HuH-7.5 (cell line): ENCODE measurements around the gene IRF2BP2.

Experiments used
- DNase-seq: peaks from one replicate; pipeline ENCODE4 v3.0.0; 2011; ENCODE audit warnings: low spot score

Gene IRF2BP2

DNA sequence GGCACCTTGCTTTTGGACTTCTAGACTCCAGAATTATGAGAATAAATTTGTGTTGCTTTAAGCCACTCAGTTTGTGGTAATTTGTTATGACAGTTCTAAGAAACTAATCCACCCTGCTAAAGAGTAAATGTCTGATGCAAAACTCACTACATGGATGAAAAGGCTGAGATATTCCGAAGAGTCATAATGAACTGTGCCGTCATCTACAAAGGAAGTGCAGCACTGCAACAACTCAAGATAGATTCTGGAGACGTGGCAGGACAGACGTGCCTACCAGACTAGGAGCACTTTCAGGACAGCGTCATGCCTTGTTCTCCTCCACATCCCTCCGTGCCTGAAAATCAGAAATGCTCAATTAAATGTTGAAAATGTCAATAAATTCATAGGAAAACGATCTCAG lies 24.4 kb upstream of the IRF2BP2 start:
- DNase-seq: no peak

DNA sequence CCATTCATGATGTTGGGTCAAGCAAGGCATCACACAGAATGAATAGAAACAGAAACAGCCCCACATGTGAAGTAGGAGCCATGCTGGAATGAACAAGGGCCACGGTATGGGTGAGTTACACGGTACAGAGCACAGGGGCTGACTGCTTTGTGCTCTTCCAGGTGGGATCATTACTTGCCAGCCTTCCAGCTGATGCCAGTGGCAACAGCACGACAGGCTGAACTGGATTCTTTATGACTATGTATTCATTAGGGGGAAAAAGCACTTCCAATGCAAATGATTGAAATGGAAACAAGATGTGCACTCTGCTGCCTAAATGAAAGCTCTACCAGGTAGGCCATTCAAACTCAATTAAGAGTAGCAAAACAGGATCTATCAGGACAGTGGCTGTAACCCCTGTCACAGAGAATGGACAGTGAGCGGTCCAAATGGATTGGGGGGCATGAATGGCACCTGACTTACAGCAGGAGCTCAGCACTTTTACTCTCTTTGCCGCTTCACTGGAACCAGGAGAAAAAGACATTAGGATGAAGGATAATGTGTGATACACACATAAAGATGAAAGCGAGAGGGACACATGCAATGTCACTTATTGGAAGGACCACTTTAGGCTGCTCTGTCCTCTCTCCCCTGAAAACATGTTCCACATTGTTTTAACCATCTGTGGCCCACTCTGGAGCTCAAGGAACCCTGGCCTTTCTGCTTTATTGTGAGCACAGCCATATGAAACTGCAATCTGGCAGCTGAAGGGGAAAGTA lies 23.4 kb upstream of the IRF2BP2 start:
- DNase-seq: no peak

DNA sequence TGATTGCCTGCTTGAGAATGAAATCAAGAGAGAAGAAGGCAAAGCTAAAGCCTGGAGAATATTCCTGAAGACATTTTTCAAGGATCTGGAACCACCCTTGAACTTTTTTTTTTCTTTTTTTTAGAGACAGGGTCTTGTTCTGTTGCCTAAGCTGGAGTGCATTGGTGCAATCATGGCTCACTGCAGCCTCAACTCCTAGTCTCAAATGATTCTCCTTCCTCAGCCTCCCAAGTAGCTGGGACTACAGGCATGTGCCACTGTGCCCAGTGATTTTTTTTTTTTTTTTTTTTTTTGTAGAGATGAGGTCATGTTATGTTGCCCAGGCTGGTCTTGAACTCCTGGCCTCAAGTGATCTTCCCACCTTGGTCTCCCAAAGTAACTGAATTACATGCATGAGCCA lies 22.2 kb upstream of the IRF2BP2 start:
- DNase-seq: no peak

GRCh38 chr1:234631721-234632125 lies 21.7 kb upstream of the IRF2BP2 start:
- no peak for DNase-seq

- no peak for DNase-seq
Measured at GRCh38 chr1:234629026-234629425, 19.0 kb upstream of the IRF2BP2 start.

- no peak for DNase-seq
Measured at GRCh38 chr1:234628089-234628488, 18.1 kb upstream of the IRF2BP2 start.

DNA sequence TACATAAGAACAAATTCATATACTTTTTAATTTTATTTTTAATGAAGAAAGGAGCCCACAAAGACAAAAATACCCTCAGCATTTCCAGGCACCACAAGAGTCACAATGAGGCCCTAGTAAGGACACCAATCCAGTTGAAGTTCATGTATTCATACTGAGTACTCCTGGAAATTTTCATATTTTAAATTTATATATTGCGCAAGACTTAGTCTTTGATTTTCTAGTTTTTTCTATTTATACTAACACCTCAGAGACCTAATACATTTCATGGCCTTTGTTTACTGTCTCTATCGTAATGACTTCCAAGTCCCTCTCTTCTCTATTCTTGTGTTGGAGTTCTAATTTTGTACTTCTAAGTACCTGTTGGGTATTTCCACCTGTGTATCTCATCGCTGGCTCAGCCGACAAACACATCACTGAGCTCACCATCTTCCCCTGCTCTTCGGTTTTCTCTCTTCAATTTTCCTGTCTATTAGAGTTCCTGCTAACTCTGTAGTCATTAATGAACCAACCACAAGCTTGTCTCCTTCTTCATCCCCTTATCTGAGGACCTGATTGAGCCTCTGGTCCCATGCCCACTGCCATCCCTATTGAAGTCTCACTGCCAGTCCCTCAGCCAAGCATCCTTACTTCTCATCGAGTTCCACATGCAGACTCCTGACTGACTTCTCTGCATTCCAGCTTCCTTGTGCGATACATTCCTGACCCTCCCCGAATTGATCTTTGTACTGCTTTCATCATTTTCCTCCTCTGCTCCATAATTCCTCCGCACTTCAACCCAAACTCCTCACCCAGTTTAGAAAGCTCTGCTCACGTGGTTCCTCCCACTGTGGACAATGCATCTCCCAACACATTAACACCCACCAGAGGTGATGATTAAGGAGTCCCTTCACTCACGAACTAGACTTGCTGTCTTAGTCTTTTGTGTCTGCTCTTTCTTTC lies 17.3 kb upstream of the IRF2BP2 start:
- DNase-seq: no peak

DNA sequence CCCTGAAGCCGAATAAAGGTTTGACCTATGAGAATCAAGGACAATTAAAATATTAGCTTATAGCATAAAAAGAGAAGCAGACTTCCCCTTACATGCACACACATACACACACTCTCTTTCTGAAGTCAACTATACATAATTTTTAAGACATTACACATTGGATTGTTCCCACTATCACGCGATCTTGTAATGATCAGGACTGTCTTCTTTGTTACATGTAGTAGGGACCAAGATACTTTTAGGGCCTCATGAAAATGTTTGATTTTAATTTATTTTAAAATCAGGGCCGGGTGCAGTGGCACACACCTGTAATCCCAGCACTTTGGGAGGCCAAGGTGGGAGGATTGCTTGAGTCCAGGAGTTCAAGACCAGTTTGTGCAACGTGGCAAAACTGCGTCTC lies 16.4 kb upstream of the IRF2BP2 start:
- DNase-seq: no peak

DNA sequence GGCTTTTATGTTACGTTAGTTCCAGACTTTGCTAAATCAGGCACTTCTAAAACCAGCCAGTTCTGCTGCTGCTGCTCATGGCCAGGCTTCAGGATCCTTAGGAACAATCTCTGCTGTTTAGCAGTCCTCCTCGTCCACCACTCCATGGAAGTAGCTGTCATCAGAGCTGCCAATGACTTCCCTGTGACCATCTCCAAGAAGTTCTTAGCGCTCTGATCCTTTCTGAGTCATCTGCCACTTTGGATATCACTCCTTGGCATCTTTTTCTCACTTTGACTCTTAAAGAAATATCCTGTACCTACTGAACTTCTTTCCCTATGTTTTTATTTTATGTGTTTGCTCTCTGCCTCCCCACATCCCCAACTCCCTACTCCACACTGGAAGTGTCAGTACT lies 14.7 kb upstream of the IRF2BP2 start:
- no peak for DNase-seq

DNA sequence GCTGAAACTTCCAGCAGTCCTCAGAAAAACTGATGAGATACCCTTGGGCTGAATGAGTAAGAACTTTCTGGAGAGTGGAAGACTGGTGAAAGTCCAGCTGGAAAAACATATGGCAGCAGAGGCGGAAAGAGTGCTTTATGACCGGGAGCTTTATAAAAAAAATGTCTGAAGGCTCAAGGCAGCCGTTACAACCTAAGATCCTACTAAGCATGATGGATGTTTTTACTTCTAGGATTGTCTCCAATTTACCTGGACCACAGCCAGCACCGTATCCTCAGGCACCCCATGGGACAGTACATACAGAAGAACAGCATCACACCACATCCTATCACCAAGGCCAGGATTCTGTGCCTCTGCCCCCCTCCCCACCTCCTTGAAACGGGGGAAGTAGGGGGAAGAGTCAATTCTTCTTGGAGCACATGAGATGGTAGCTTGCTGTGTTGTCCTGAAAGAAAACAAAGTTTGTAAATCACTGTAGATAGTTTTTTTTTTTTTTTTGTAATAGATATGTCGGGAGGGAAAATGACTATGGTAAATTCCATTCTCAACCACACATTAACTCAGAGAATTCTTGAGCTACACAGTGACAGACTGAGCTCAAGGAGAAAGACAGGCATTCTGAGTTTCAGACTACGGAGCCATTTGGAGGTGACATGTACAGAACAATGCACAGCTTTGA lies 11.8 kb upstream of the IRF2BP2 start:
- DNase-seq: no peak

- DNase-seq: no peak
Measured at GRCh38 chr1:234621127-234621468, 11.1 kb upstream of the IRF2BP2 start.

DNA sequence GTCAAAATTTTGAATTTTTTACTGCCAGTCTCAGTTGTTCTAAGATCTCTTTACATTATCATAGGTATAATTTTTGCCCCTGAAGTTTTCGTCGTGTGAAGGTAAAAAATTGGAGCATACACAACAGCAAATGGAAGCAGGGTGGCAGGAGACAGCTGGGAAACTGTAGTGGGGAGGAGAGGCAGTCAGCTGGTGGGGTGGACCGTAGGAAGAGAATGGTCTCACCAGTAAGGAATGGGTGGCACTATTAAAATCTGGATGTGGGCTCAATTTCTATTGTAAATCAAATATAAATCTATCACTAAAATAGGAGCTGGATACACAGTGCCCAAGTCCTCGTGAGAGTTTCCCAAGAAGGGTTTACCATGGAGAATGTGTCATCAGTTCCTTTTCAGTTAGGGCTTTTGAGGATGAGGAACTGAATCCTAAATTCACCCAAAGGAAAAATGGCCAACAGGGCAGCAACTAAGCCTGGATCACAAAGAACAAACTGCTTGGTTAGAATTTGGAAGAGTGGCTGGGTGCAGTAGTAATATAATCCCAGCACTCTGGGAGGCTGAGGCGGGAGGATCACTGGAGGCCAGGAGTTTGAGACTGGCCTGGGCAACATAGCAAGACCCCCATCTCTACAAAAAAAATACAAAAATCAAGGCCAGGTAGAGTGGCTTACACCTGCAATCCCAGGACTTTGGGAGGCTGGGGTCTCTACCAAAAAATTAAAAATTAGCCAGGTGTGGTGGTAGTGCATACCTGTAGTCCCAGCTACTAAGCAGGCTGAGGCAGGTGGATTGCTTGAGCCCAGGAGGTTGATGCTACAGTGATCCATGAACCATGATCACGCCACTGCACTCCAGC lies 10.5 kb upstream of the IRF2BP2 start:
- no peak for DNase-seq

GRCh38 chr1:234619794-234620247 lies 9.8 kb upstream of the IRF2BP2 start:
- no peak for DNase-seq

DNA sequence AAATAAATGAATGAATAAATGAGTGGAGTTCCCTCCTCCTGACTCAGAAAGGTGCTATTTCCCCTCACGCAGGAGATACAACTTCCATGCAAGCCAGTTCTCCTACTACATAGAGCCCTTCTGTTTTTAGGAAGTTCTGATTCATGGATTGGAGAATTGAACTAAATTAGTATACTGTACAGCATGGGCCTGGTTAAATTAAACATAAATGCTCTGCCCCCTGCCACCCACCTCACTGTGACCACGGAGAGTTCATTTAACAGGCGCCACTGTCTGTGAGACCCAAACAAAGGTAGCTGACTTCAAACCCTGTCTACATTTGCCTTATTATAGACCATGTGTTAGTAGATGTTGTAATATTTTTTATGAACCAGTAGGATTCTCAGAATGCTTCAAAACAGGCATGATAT lies 9.1 kb upstream of the IRF2BP2 start:
- no peak for DNase-seq

- DNase-seq: no peak
Measured at GRCh38 chr1:234618737-234619049, 8.7 kb upstream of the IRF2BP2 start.

DNA sequence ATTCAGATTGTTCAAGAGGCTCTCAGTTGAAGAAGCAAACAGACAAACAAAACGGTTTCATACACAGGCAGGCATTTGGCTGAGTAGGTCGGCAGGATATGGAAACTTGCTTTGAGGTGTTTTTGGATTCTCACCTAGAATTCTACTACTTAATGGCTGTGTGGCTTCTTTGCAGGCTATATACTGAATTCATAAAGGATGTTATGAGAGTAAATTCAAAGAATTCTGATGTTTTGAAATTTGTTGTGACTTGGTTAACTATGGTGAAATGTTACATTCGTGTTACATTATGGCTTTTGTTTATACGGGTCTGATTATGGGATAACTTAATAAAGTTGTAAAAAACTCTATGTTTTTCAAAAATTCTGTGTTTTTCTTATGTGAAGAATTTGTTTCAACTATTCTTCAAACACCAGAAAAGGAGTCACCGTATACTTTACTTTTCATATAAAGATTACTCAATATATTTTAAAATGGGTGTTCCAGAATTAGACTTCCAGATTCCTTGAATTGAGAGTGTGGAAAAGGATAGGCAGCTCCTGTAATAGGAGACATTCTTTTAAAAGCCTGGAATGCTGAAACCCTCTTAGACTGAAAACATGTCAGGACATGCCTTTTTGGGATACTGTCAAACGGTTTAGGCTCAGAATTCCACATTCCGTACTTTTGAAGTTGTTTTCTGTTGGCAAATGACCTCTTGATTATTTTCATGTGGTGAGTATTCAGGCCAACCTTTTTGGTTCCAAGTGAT lies 8.2 kb upstream of the IRF2BP2 start:
- DNase-seq: no peak

- DNase-seq: no peak
Measured at GRCh38 chr1:234617131-234617985, 7.4 kb upstream of the IRF2BP2 start.

- no peak for DNase-seq
Measured at GRCh38 chr1:234616644-234617043, 6.7 kb upstream of the IRF2BP2 start.

DNA sequence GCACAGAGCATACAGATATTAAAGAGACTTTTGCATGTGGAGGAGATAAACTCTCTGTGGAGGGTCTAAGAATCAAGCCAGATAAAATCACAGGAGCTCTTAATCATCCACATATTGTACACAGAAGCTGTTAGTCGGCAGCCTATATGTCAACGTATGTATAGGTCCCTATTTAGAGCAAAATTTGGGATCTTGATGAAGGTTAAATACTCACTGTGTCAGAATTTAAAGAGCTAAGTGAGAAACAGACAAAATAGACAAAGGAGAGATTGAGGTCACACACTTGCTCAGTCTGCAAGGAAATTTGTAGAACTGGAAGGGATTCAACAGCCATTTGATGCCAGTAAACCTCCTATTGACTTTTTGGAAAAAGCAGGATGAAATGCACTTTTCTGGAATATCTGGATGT lies 4.1 kb upstream of the IRF2BP2 start:
- DNase-seq: no peak
